Left ventricle myocardium inferior (tissue), 1 donor: ENCODE results near the gene NDUFV2. TPM values are rescaled to one million over a fixed set of nuclear protein-coding genes. Genes with fewer than 3 reads are reported as not detected.

ENCODE experiments used
- DNase-seq: peaks from one replicate; pipeline ENCODE4 v3.0.0-alpha.2; 2020
- H3K27ac ChIP-seq: fragments of 200-600 bp; replicated peaks from 2 replicates; pipeline ENCODE4 v1.8.0; 2021
- H3K27me3 ChIP-seq: fragments of 200-600 bp; 2 replicates; pipeline ENCODE4 v1.8.0; 2021; ENCODE audit warnings: low read depth
- H3K36me3 ChIP-seq: fragments of 200-600 bp; 2 replicates; pipeline ENCODE4 v1.8.0; 2021
- H3K4me1 ChIP-seq: fragments of 200-600 bp; 2 replicates; pipeline ENCODE4 v1.8.0; 2021
- H3K4me3 ChIP-seq: fragments of 200-600 bp; 2 replicates; pipeline ENCODE4 v1.8.0; 2021; ENCODE audit warnings: mild to moderate bottlenecking, moderate library complexity
- H3K9me3 ChIP-seq: fragments of 200-600 bp; replicated peaks from 2 replicates; pipeline ENCODE4 v1.8.0; 2021
- CTCF ChIP-seq: fragments of 200-600 bp; IDR thresholded peaks from 2 replicates; pipeline ENCODE4 v1.8.0; 2021; ENCODE audit warnings: antibody characterized with exemption, mild to moderate bottlenecking, borderline replicate concordance
- intact Hi-C: fragments of 100-400 bp; cut with micrococcal nuclease; formaldehyde crosslinking; loops from one replicate; pipeline ENCODE4 v1.11.0; 2022
- total RNA-seq: library from RNA; stranded (reverse); fragmentation: NEBNext Ultra II Directional; extraction: Animal tissue kit (Norgen Biotek cat#: 25700); gene quantifications from one replicate; pipeline ENCODE4 v1.2.1, GENCODE V29; 2021
- donor health status: DM: no; HTN: yes; CAD: no; lungs with severe emphysema.

NDUFV2 gene
- total RNA-seq, 1 donor from 2014 or later: 455 TPM

GRCh38 chr18:9130806-9131205, 28.3 kb downstream of the NDUFV2 start:
- no peak for TF ChIP-seq CTCF
- intact Hi-C loops: no loop called here

GRCh38 chr18:9132628-9133027, 30.1 kb downstream of the NDUFV2 start:
- H3K36me3 ChIP-seq: peaks cover 64% of the 10 kb centered on the region
- H3K27ac ChIP-seq: no peak overlapping the region
- peaks cover 38% of the 10 kb centered on the region for H3K4me1 ChIP-seq
- H3K9me3 ChIP-seq: no peaks in the 10 kb centered on the region
- H3K4me3 ChIP-seq: no peak overlapping the region
- H3K27me3 ChIP-seq: no peaks in the 10 kb centered on the region
- no peak for TF ChIP-seq CTCF
- intact Hi-C loops: no loop called here
- no peak for DNase-seq

More at GRCh38 chr18:9130806-9131205, 28.3 kb downstream of the NDUFV2 start:
- Histone ChIP-seq H3K9me3 (no peaks in the 10 kb centered on the region), H3K27ac (no peak overlapping the region), H3K36me3 (peaks cover 73% of the 10 kb centered on the region), H3K27me3 (no peaks in the 10 kb centered on the region), H3K4me1 (peaks cover 46% of the 10 kb centered on the region), H3K4me3 (no peak overlapping the region)
- DNase-seq: no peak

- Histone ChIP-seq H3K27ac (no peak overlapping the region), H3K36me3 (peaks cover 58% of the 10 kb centered on the region), H3K9me3 (no peaks in the 10 kb centered on the region), H3K4me1 (peaks cover 35% of the 10 kb centered on the region), H3K27me3 (no peaks in the 10 kb centered on the region), H3K4me3 (no peak overlapping the region)
- intact Hi-C loops: no loop called here
- no peak for TF ChIP-seq CTCF
- DNase-seq: no peak
These were observed 30.7 kb downstream of the NDUFV2 start for GRCh38 chr18:9133225-9133624.

GRCh38 chr18:9135081-9135911, 32.8 kb downstream of the NDUFV2 start:
- peaks cover 47% of the 10 kb centered on the region for H3K4me1 ChIP-seq
- peak overlapping the region; percentile 86 for H3K4me3 ChIP-seq
- DNase-seq: no peak
- H3K9me3 ChIP-seq: no peaks in the 10 kb centered on the region
- H3K36me3 ChIP-seq: peaks cover 39% of the 10 kb centered on the region
- intact Hi-C loops: no loop called here
- no peaks in the 10 kb centered on the region for H3K27me3 ChIP-seq
- TF ChIP-seq CTCF: no peak
- H3K27ac ChIP-seq: peak overlapping the region; percentile 99

GRCh38 chr18:9135912-9136314, 33.4 kb downstream of the NDUFV2 start:
- intact Hi-C loops: no loop called here
- no peaks in the 10 kb centered on the region for H3K9me3 ChIP-seq
- peaks cover 53% of the 10 kb centered on the region for H3K4me1 ChIP-seq
- no peak for DNase-seq
- TF ChIP-seq CTCF: no peak
- H3K27me3 ChIP-seq: no peaks in the 10 kb centered on the region
- peaks cover 35% of the 10 kb centered on the region for H3K36me3 ChIP-seq
- peak overlapping the region; percentile 86 for H3K4me3 ChIP-seq
- peak overlapping the region; percentile 99 for H3K27ac ChIP-seq
